ENCODE measurements around the gene TSHZ2.
"Not testable (repeated sequence)": the region's sequence is repeated elsewhere in the genome, so short reads cannot be mapped to it uniquely, and the experiment has no call there.

Gene TSHZ2

DNA sequence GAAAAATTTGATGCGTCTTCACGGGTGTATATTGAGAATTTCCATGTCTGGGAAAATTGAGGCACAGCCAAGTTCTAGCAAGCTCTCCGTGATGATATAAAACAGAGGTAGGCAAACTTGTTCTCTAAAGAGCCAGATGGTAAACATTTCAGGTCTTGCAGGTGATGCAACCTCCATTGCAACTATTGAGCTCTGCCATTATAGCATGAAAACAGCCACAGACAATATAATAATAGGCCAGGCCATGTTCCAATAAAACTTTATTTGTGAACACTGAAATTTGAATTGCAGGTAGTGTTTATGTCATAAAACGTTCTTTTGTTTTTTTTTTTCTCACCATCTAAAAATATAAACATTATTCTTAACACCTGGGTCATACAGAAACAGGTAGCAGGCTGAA lies 453.3 kb downstream of the TSHZ2 start:
- Histone ChIP-seq H3K4me3 (no peak overlapping the region), H3K9me3 (peaks cover 4% of the 10 kb centered on the region; the same call in 1 of the 2 replicates), H3K4me2 (no peak overlapping the region), H4K20me1 (no peaks in the 10 kb centered on the region), H3K9ac (no peak overlapping the region), H3K4me1 (no peaks in the 10 kb centered on the region), H3K36me3 (no peaks in the 10 kb centered on the region), H3K27me3 (no peaks in the 10 kb centered on the region), H3K27ac (no peak overlapping the region)
- TF ChIP-seq Cebpa-rat (IDR thresholded peaks at IDR 0.05), result no peak

DNA sequence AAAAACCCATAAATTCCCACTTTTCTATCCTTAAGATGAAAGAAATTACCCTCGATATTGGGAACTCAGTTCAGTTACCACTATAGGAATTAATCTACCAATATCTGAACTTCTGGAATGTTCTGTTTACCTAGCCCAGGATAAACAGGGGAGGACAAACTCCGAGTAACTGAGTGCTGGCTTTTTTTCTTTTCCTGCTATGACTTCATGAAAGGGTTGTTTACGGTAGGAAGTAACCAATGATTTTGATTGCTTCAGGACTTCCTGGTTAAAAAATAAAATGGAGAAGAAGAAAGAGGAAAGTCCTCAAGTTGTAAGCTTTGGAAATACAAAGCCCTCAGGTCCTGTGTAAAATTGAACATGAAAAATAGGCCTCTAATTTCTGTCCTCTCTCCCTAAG lies 453.8 kb downstream of the TSHZ2 start:
- Histone ChIP-seq H3K4me3 (no peak overlapping the region), H3K36me3 (no peaks in the 10 kb centered on the region), H3K27me3 (no peaks in the 10 kb centered on the region), H3K27ac (no peak overlapping the region), H3K9me3 (peaks cover 4% of the 10 kb centered on the region; the same call in 1 of the 2 replicates), H3K4me2 (no peak overlapping the region), H3K9ac (no peak overlapping the region), H3K4me1 (no peaks in the 10 kb centered on the region), H4K20me1 (no peaks in the 10 kb centered on the region)
- no peak for TF ChIP-seq Cebpa-rat (IDR thresholded peaks at IDR 0.05)

DNA sequence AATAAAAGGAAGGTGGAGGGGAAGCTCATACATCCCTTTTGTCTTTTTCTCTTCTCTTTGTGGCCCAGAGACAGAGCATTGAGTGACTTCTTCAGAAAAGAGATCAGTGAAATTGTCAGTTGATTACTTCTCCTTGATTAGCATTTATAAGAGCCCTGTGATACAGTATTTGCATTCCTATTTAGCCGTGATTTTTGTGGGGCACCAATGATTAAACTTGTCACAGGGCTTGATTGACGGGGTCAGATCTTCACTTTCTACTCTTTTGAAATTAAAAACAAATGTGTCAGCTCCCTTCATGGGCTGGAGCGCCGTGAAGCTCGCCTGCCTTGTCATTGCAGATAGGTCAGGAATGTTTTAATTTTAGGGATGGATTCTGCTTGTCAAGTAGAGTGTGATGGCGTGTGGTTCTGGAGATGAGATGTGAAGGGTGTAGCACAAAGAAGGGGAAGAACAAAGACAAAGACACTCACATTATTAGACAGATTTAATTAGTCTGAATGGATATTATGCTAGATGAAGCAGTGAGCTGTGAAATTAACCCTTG lies 454.7 kb downstream of the TSHZ2 start:
- Histone ChIP-seq H3K27ac (no peak overlapping the region), H4K20me1 (no peaks in the 10 kb centered on the region), H3K36me3 (no peaks in the 10 kb centered on the region), H3K4me3 (no peak overlapping the region), H3K4me1 (no peaks in the 10 kb centered on the region), H3K27me3 (no peaks in the 10 kb centered on the region), H3K4me2 (no peak overlapping the region), H3K9me3 (peaks cover 4% of the 10 kb centered on the region; the same call in 1 of the 2 replicates), H3K9ac (no peak overlapping the region)
- TF ChIP-seq Cebpa-rat (IDR thresholded peaks at IDR 0.05), result no peak

DNA sequence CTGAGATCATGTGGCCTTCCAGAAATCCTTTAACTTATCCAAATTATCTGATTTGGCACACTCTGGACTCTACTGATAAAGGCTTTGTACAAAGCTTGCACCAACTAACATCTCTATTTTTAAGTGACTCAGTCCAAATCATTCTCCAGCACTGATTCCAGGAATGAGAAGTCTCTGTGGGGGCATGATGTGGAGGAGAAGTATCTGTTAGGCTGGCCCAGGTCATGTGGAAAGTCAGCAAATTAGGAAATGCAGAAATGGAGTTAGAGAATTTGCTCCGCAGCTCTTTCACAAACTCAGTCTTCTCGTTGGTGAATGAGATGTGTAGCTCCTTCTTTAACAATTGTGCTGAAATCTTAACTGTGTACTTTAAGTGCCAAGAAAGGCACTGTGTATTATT lies 455.8 kb downstream of the TSHZ2 start:
- no peak overlapping the region for H3K4me3 ChIP-seq
- no peak overlapping the region for H3K4me2 ChIP-seq
- TF ChIP-seq Cebpa-rat (IDR thresholded peaks at IDR 0.05), result no peak
- no peaks in the 10 kb centered on the region for H3K4me1 ChIP-seq
- H4K20me1 ChIP-seq, result no peaks in the 10 kb centered on the region
- H3K36me3 ChIP-seq, result no peaks in the 10 kb centered on the region
- H3K9ac ChIP-seq, result no peak overlapping the region
- H3K27me3 ChIP-seq, result no peaks in the 10 kb centered on the region
- H3K9me3 ChIP-seq, result peaks cover 4% of the 10 kb centered on the region; the same call in 1 of the 2 replicates
- H3K27ac ChIP-seq, result no peak overlapping the region

DNA sequence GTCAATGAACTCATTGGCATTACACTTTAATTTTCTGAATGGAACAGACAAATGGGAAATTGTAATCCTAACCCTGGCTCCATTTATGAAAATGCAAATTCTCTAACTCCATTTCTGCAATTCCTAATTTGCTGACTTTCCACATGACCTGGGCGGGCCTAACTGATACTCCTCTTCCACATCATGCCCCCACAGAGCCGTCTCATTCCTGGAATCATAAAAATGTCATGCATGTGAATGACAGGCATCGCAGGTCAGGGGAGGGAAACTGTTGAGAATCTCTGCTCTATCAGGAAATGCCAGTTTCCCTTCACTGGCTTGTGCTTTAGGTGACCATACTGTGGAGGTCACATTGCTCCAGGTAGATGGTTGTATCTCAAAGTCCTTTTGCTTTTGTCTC lies 456.4 kb downstream of the TSHZ2 start:
- H3K4me2 ChIP-seq, result no peak overlapping the region
- H3K36me3 ChIP-seq, result no peaks in the 10 kb centered on the region
- H3K27ac ChIP-seq, result no peak overlapping the region
- no peak for TF ChIP-seq Cebpa-rat (IDR thresholded peaks at IDR 0.05)
- no peaks in the 10 kb centered on the region for H4K20me1 ChIP-seq
- no peak overlapping the region for H3K9ac ChIP-seq
- H3K4me3 ChIP-seq, result no peak overlapping the region
- no peaks in the 10 kb centered on the region for H3K4me1 ChIP-seq
- H3K27me3 ChIP-seq, result no peaks in the 10 kb centered on the region
- peaks cover 4% of the 10 kb centered on the region; the same call in 1 of the 2 replicates for H3K9me3 ChIP-seq

DNA sequence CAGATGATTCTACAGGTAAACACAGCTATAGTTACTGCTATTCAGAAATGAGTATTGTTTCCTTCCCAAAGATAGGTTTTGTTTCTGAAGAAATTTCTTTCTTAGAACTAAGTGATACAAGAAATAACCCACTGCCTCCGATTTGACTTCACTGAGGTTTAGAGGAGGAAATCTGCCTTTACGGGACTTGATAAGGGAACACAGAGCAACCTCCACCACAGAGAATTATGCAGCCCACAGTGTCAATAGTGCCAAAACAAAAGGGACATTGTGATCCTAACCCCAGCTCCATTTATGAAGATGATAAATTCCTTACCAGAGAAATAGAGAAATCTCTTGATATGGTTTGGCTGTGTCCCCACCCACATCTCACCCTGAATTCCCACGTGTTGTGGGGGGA lies 456.8 kb downstream of the TSHZ2 start:
- no peak overlapping the region for H3K27ac ChIP-seq
- H3K9me3 ChIP-seq, result peaks cover 4% of the 10 kb centered on the region; the same call in 1 of the 2 replicates
- no peak overlapping the region for H3K4me2 ChIP-seq
- no peaks in the 10 kb centered on the region for H3K27me3 ChIP-seq
- no peak for TF ChIP-seq Cebpa-rat (IDR thresholded peaks at IDR 0.05)
- no peaks in the 10 kb centered on the region for H4K20me1 ChIP-seq
- H3K4me3 ChIP-seq, result no peak overlapping the region
- H3K4me1 ChIP-seq, result no peaks in the 10 kb centered on the region
- H3K9ac ChIP-seq, result no peak overlapping the region
- no peaks in the 10 kb centered on the region for H3K36me3 ChIP-seq

DNA sequence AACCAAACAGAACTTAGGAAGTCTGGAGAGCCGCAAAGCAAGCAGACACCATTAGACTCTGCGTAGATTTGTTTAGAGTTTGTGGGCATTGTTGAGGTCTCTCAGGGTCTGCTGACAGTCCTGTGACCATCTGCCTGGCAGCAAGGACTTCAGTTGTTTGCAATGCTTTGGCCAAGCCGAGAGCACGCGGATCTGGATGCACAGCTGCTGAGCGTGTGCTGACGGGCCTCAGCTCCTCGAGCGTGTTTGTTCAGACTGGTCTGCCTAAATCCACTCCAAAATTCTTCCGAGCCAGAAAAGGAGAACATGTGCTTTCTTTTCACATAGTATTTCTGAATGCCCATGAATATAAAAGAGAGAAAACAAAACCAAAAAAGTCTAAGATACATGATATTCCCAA lies 462.5 kb downstream of the TSHZ2 start:
- Histone ChIP-seq H3K9me3 (no peaks in the 10 kb centered on the region), H3K27ac (no peak overlapping the region), H3K36me3 (no peaks in the 10 kb centered on the region), H3K4me1 (no peaks in the 10 kb centered on the region), H4K20me1 (no peaks in the 10 kb centered on the region), H3K4me3 (no peak overlapping the region), H3K27me3 (no peaks in the 10 kb centered on the region), H3K4me2 (no peak overlapping the region), H3K9ac (no peak overlapping the region)
- no peak for TF ChIP-seq Cebpa-rat (IDR thresholded peaks at IDR 0.05)

DNA sequence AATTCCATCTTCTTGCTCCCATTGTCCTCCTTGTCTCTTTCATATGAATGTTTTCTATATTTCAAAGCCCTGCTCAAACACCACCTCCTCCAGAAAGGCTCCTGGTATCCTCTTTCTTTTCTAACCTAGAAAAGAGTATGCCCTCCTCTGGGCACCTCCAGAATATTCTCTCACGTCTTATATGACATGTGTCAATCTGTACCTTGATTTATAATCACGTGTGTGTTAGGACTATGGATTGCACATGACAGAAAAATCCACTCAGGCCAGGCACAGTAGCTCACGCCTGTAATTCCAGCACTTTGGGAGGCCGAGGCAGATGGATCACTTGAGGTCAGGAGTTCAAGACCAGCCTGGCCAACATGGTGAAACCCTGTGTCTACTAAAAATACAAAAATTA lies 464.8 kb downstream of the TSHZ2 start:
- H3K4me2 ChIP-seq, result not testable (repeated sequence)

DNA sequence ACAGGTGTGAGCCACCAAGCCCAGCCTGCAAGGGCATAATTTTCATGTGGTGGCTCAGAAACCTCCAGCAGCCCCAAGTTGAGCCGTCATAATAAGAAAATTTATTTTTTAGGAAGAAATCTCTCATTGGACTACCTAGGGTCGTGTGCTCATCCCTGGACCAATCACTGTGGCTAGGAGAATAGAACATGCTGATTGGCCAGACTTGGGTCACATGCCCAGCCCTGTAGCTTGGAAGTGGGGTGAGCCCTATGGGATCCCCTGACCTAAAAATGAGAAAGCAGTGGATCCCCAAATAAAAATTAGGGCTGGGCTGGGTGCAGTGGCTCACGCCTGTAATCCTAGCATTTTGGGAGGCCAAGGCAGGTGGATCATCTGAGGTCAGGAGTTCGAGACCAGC lies 466.2 kb downstream of the TSHZ2 start:
- no peaks in the 10 kb centered on the region for H3K9me3 ChIP-seq
- H3K4me1 ChIP-seq, result no peaks in the 10 kb centered on the region
- H3K4me3 ChIP-seq, result no peak overlapping the region
- TF ChIP-seq Cebpa-rat (IDR thresholded peaks at IDR 0.05), result no peak
- no peak overlapping the region for H3K27ac ChIP-seq
- no peaks in the 10 kb centered on the region for H3K36me3 ChIP-seq
- H3K4me2 ChIP-seq, result no peak overlapping the region
- no peaks in the 10 kb centered on the region for H3K27me3 ChIP-seq
- no peaks in the 10 kb centered on the region for H4K20me1 ChIP-seq
- H3K9ac ChIP-seq, result no peak overlapping the region

More for the DNA sequence above, 464.8 kb downstream of the TSHZ2 start:
- not testable (repeated sequence) for H4K20me1 ChIP-seq, H3K4me3 ChIP-seq, H3K9me3 ChIP-seq, H3K27ac ChIP-seq, H3K27me3 ChIP-seq, H3K4me1 ChIP-seq, H3K9ac ChIP-seq, H3K36me3 ChIP-seq

DNA sequence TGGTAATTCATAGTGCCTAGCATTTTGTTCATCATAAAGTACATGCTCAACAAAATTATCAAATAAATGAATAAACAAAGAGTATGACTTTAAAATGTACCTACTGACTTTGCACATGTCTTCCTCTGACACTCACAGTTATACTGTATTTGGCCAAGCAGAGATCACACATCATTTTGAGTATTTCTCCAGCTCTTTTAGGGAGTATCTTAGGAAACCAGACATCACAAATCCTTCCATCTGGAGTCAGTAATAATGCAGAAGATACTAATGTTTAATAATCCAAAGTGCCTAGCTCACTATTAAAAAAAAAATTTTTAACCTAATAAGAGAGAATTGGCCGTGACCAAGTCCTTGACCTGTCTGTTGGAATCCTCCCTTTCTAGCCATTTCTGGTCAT lies 466.9 kb downstream of the TSHZ2 start:
- H3K4me3 ChIP-seq, result no peak overlapping the region
- no peaks in the 10 kb centered on the region for H3K9me3 ChIP-seq
- H4K20me1 ChIP-seq, result no peaks in the 10 kb centered on the region
- H3K4me2 ChIP-seq, result no peak overlapping the region
- no peak overlapping the region for H3K27ac ChIP-seq
- no peaks in the 10 kb centered on the region for H3K27me3 ChIP-seq
- no peak for TF ChIP-seq Cebpa-rat (IDR thresholded peaks at IDR 0.05)
- no peaks in the 10 kb centered on the region for H3K36me3 ChIP-seq
- H3K4me1 ChIP-seq, result no peaks in the 10 kb centered on the region
- no peak overlapping the region for H3K9ac ChIP-seq

DNA sequence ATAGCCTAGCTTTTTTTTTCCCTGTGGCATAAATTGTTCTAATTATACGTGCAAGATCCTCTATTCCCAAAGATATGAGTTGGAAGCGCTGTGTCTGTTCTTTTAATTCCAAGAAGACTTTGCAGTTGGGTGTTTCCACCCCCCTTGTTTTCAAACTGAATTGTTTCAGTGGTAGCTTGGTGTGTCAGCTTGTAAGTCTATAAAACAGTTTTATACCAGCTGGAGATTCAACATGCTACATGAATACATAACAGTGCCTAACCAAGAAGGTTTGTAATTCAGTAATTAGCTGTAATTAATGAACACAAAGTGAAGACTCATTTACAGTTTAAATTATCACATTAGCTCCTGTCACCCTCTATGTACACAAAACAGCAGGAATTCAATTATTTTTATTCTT lies 467.5 kb downstream of the TSHZ2 start:
- no peaks in the 10 kb centered on the region for H3K4me1 ChIP-seq
- no peaks in the 10 kb centered on the region for H3K36me3 ChIP-seq
- no peak overlapping the region for H3K4me3 ChIP-seq
- no peaks in the 10 kb centered on the region for H4K20me1 ChIP-seq
- no peak overlapping the region for H3K9ac ChIP-seq
- no peaks in the 10 kb centered on the region for H3K27me3 ChIP-seq
- H3K27ac ChIP-seq, result no peak overlapping the region
- H3K4me2 ChIP-seq, result no peak overlapping the region
- TF ChIP-seq Cebpa-rat (IDR thresholded peaks at IDR 0.05), result no peak
- no peaks in the 10 kb centered on the region for H3K9me3 ChIP-seq

All from BLaER1 (cell line).